ENCODE results near the gene TLNRD1. TPM values are rescaled to one million over a fixed set of nuclear protein-coding genes. Genes with fewer than 3 reads are reported as not detected.
A peak's percentile ranks its signal among the peaks of the same experiment; 100 is the strongest.

The TLNRD1 gene
- total and polyA plus RNA-seq, 3 experiments from 2014 or later: 6.3 to 38.6 (median 35.9) TPM

DNA sequence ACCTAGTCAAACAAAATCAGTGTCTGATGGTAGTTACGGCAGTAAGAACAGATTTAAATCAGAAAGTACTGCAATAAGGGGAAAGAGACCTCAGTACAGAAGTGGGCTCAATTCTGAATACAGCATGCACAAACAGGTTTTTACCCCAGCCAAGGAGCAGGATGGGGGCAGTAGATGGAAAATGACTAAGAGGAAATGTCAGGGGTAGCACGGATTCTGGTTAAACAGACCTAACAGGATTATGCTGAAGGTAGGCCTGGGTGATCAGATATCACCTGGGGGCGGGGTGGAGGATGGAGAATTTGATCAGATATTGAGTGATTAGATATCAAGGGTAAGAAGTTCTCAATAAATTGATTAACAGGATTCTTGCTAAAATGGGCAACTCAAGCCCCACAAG lies 30.1 kb upstream of the TLNRD1 start:
- no peak overlapping the region for H3K4me3 ChIP-seq (ENCODE audit: low read length)
- Mint-ChIP-seq H3K27me3 (peaks cover 0 to 3% of the 10 kb centered on the region in 2 donors), H3K9me3 (no peaks in the 10 kb centered on the region), H3K27ac (peak overlapping the region in 5 of 8 donors; percentile 33 to 69 (median 59)), H3K4me3 (no peak overlapping the region), H3K4me1 (peaks cover 21 to 24% (median 22%) of the 10 kb centered on the region in 3 donors), H3K36me3 (peaks cover 0 to 52% (median 6%) of the 10 kb centered on the region in 3 donors)
- no peak for DNase-seq
- H3K27me3 ChIP-seq (ENCODE audit: insufficient read depth, low read length, poor library complexity, severe bottlenecking): no peaks in the 10 kb centered on the region
- ChIA-PET POLR2A (no interaction called here), CTCF (interaction anchor here (1.0 to 2.1 kb wide), 19 partner anchors 9 to 520 kb away, joined by 3 to 13 read pairs (median 5); partner anchors contain the start of gene TLNRD1)
- no peaks in the 10 kb centered on the region for H3K36me3 ChIP-seq (ENCODE audit: insufficient read depth, low read length)
- no peaks in the 10 kb centered on the region for H3K4me1 ChIP-seq (ENCODE audit: insufficient read depth, low read length)
- no peaks in the 10 kb centered on the region for H3K9me3 ChIP-seq (ENCODE audit: low read length)
- H3K27ac ChIP-seq (ENCODE audit: low read depth, low read length): no peak overlapping the region

- Mint-ChIP-seq H3K4me3 (no peak overlapping the region), H3K4me1 (peaks cover 24 to 26% (median 24%) of the 10 kb centered on the region in 3 donors), H3K27me3 (peaks cover 0 to 3% of the 10 kb centered on the region in 2 donors), H3K27ac (peak overlapping the region in 4 of 8 donors; percentile 11 to 74 (median 56)), H3K36me3 (peaks cover 0 to 52% (median 6%) of the 10 kb centered on the region in 3 donors), H3K9me3 (no peaks in the 10 kb centered on the region)
- H3K4me1 ChIP-seq (ENCODE audit: insufficient read depth, low read length): no peaks in the 10 kb centered on the region
- no peaks in the 10 kb centered on the region for H3K27me3 ChIP-seq (ENCODE audit: insufficient read depth, low read length, poor library complexity, severe bottlenecking)
- no peak for DNase-seq
- CTCF ChIA-PET: interaction anchor here (0.8 to 1.7 kb wide), 4 partner anchors 8 to 295 kb away, joined by 3 to 10 read pairs (median 4); no protein-coding TSS in a partner anchor
- H3K27ac ChIP-seq (ENCODE audit: low read depth, low read length): no peak overlapping the region
- POLR2A ChIA-PET: no interaction called here
- H3K9me3 ChIP-seq (ENCODE audit: low read length): no peaks in the 10 kb centered on the region
- no peaks in the 10 kb centered on the region for H3K36me3 ChIP-seq (ENCODE audit: insufficient read depth, low read length)
- H3K4me3 ChIP-seq (ENCODE audit: low read length): no peak overlapping the region
Measured at GRCh38 chr15:80971143-80971542, 29.6 kb upstream of the TLNRD1 start.

- H3K4me3 ChIP-seq (ENCODE audit: low read length): no peak overlapping the region
- Mint-ChIP-seq H3K36me3 (peaks cover 0 to 56% (median 8%) of the 10 kb centered on the region in 3 donors), H3K4me1 (peaks cover 30 to 37% (median 35%) of the 10 kb centered on the region in 3 donors), H3K27me3 (peaks cover 0 to 2% of the 10 kb centered on the region in 2 donors), H3K27ac (peak overlapping the region in 4 of 8 donors; percentile 1 to 66 (median 16)), H3K9me3 (no peaks in the 10 kb centered on the region), H3K4me3 (no peak overlapping the region)
- H3K9me3 ChIP-seq (ENCODE audit: low read length): no peaks in the 10 kb centered on the region
- H3K36me3 ChIP-seq (ENCODE audit: insufficient read depth, low read length): no peaks in the 10 kb centered on the region
- CTCF ChIA-PET: interaction anchor here (1.7 kb wide), 1 partner anchor 294 kb away, joined by 4 read pairs; no protein-coding TSS in a partner anchor
- H3K27me3 ChIP-seq (ENCODE audit: insufficient read depth, low read length, poor library complexity, severe bottlenecking): no peaks in the 10 kb centered on the region
- H3K4me1 ChIP-seq (ENCODE audit: insufficient read depth, low read length): peaks cover under 1% of the 10 kb centered on the region
- POLR2A ChIA-PET: no interaction called here
- DNase-seq: no peak
- H3K27ac ChIP-seq (ENCODE audit: low read depth, low read length): no peak overlapping the region
Measured at GRCh38 chr15:80972276-80972675, 28.4 kb upstream of the TLNRD1 start.

DNA sequence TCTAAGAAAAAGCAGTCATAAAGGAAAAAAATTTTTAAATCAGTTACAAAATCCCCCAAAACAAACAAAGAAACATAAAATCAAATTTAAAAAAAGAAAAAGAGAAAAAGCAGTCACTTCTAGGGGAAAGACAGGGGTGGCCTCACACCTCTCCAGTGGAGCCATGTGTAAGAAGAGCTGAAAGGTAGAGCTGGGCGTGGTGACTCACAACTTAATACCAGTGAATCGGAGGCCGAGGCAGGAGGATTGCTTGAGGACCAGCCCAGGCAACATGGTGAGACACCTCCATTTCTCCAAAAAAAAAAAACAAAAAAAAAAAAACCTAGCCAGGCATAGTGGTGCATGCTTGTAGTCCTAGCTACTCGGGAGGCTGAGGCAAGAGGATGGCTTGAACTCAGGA lies 25.8 kb upstream of the TLNRD1 start:
- no peak overlapping the region for H3K4me3 ChIP-seq (ENCODE audit: low read length)
- CTCF ChIA-PET: interaction anchor here (0.9 to 2.2 kb wide), 2 partner anchors 110 to 291 kb away, joined by 3 to 10 read pairs; no protein-coding TSS in a partner anchor
- H3K4me1 Mint-ChIP-seq: peaks cover 43 to 52% (median 51%) of the 10 kb centered on the region in 3 donors
- no peak overlapping the region for H3K4me3 Mint-ChIP-seq
- H3K4me1 ChIP-seq (ENCODE audit: insufficient read depth, low read length): peaks cover 6% of the 10 kb centered on the region
- POLR2A ChIA-PET: interaction anchor here (0.7 kb wide), 2 partner anchors 39 to 1800 kb away, joined by 3 to 5 read pairs; no protein-coding TSS in a partner anchor
- no peak for DNase-seq
- peaks cover 22% of the 10 kb centered on the region for H3K36me3 ChIP-seq (ENCODE audit: insufficient read depth, low read length)
- H3K27me3 Mint-ChIP-seq: peaks cover 0 to 2% of the 10 kb centered on the region in 2 donors
- H3K27ac ChIP-seq (ENCODE audit: low read depth, low read length): no peak overlapping the region
- no peaks in the 10 kb centered on the region for H3K9me3 Mint-ChIP-seq
- no peaks in the 10 kb centered on the region for H3K27me3 ChIP-seq (ENCODE audit: insufficient read depth, low read length, poor library complexity, severe bottlenecking)
- no peaks in the 10 kb centered on the region for H3K9me3 ChIP-seq (ENCODE audit: low read length)
- H3K36me3 Mint-ChIP-seq: peaks cover 3 to 62% (median 13%) of the 10 kb centered on the region in 3 donors
- H3K27ac Mint-ChIP-seq: peak overlapping the region in 6 of 8 donors; percentile 7 to 81 (median 48)

DNA sequence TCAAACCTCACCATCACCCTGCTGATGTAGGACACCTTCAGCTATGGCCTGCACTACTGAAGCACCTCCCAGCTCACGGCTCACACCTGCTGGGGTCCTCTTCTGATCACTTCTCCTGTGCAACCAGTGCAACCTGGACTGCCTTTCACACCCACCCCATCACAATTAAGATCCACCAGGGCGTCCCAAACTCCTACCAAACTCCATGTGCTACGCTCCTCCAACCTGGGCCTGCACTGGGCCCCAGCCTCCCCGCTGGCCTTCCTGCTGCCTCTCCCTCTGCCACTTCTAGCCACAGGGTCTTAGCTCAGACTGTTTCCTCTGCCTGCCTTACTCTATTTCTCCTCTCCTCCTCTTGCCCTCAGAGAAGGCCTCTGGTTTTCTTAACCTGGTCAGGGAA lies 23.9 kb upstream of the TLNRD1 start:
- Histone ChIP-seq H3K4me1 (ENCODE audit: insufficient read depth, low read length) (peaks cover 6% of the 10 kb centered on the region), H3K4me3 (ENCODE audit: low read length) (no peak overlapping the region)

GRCh38 chr15:80977627-80978036 lies 23.1 kb upstream of the TLNRD1 start:
- Histone ChIP-seq H3K27ac (ENCODE audit: low read depth, low read length) (no peak overlapping the region), H3K4me1 (ENCODE audit: insufficient read depth, low read length) (peaks cover 6% of the 10 kb centered on the region), H3K9me3 (ENCODE audit: low read length) (no peaks in the 10 kb centered on the region), H3K27me3 (ENCODE audit: insufficient read depth, low read length, poor library complexity, severe bottlenecking) (no peaks in the 10 kb centered on the region), H3K36me3 (ENCODE audit: insufficient read depth, low read length) (peaks cover 27% of the 10 kb centered on the region), H3K4me3 (ENCODE audit: low read length) (no peak overlapping the region)
- H3K36me3 Mint-ChIP-seq: peaks cover 5 to 67% (median 20%) of the 10 kb centered on the region in 3 donors
- no peaks in the 10 kb centered on the region for H3K27me3 Mint-ChIP-seq
- ChIA-PET POLR2A (no interaction called here), CTCF (interaction anchor here (0.8 to 2.3 kb wide), 4 partner anchors 9 to 289 kb away, joined by 3 to 15 read pairs (median 6); no protein-coding TSS in a partner anchor)
- H3K4me1 Mint-ChIP-seq: peaks cover 42 to 57% (median 52%) of the 10 kb centered on the region in 3 donors
- H3K9me3 Mint-ChIP-seq: no peaks in the 10 kb centered on the region
- H3K4me3 Mint-ChIP-seq: no peak overlapping the region
- H3K27ac Mint-ChIP-seq: peak overlapping the region in 6 of 8 donors; percentile 44 to 87 (median 57)
- DNase-seq: peak in 1 of 5 donors; percentile 53

More for the DNA sequence above, 23.9 kb upstream of the TLNRD1 start:
- Mint-ChIP-seq H3K4me3 (peak overlapping the region in 1 of 7 donors; percentile 54), H3K27ac (peak overlapping the region in 6 of 8 donors; percentile 43 to 77 (median 71)), H3K9me3 (no peaks in the 10 kb centered on the region), H3K4me1 (peaks cover 35 to 49% (median 44%) of the 10 kb centered on the region in 3 donors), H3K27me3 (no peaks in the 10 kb centered on the region), H3K36me3 (peaks cover 5 to 66% (median 16%) of the 10 kb centered on the region in 3 donors)
- ChIA-PET POLR2A (no interaction called here), CTCF (interaction anchor here (0.8 to 2.3 kb wide), 6 partner anchors 9 to 290 kb away, joined by 3 to 15 read pairs (median 3); partner anchors contain the start of gene TLNRD1)
- no peak for DNase-seq
- Histone ChIP-seq H3K36me3 (ENCODE audit: insufficient read depth, low read length) (peaks cover 27% of the 10 kb centered on the region), H3K27me3 (ENCODE audit: insufficient read depth, low read length, poor library complexity, severe bottlenecking) (no peaks in the 10 kb centered on the region), H3K9me3 (ENCODE audit: low read length) (no peaks in the 10 kb centered on the region), H3K27ac (ENCODE audit: low read depth, low read length) (no peak overlapping the region)

- Histone ChIP-seq H3K27me3 (ENCODE audit: insufficient read depth, low read length, poor library complexity, severe bottlenecking) (no peaks in the 10 kb centered on the region), H3K4me3 (ENCODE audit: low read length) (no peak overlapping the region), H3K27ac (ENCODE audit: low read depth, low read length) (no peak overlapping the region), H3K4me1 (ENCODE audit: insufficient read depth, low read length) (peaks cover 6% of the 10 kb centered on the region), H3K36me3 (ENCODE audit: insufficient read depth, low read length) (peaks cover 27% of the 10 kb centered on the region), H3K9me3 (ENCODE audit: low read length) (no peaks in the 10 kb centered on the region)
- Mint-ChIP-seq H3K4me3 (no peak overlapping the region), H3K4me1 (peaks cover 48 to 64% (median 59%) of the 10 kb centered on the region in 3 donors), H3K36me3 (peaks cover 5 to 65% (median 20%) of the 10 kb centered on the region in 3 donors), H3K9me3 (no peaks in the 10 kb centered on the region), H3K27me3 (no peaks in the 10 kb centered on the region), H3K27ac (peak overlapping the region in 6 of 8 donors; percentile 11 to 94 (median 30))
- ChIA-PET POLR2A (no interaction called here), CTCF (interaction anchor here (2.0 kb wide), 2 partner anchors 9 to 287 kb away, joined by 9 to 10 read pairs; no protein-coding TSS in a partner anchor)
- no peak for DNase-seq
Measured at GRCh38 chr15:80978685-80979329, 21.9 kb upstream of the TLNRD1 start.
